GM20000 (cell line): ENCODE measurements around the gene LRBA.

Experiments
- DNase-seq: peaks from one replicate; pipeline ENCODE4 v3.0.0; 2012; ENCODE audit warnings: low spot score
- CTCF ChIP-seq: IDR thresholded peaks from 2 replicates; pipeline ENCODE4 v1.5.1; 2012; ENCODE audit warnings: mild to moderate bottlenecking, control low read depth; ENCODE audit errors: extremely low read depth, missing control alignments

LRBA gene

GRCh38 chr4:150253416-150253815, 761.7 kb downstream of the LRBA start:
- DNase-seq = no peak
- TF ChIP-seq CTCF = no peak

GRCh38 chr4:150252741-150253140, 762.3 kb downstream of the LRBA start:
- DNase-seq = no peak
- no peak for TF ChIP-seq CTCF

GRCh38 chr4:150252306-150252705, 762.8 kb downstream of the LRBA start:
- DNase-seq = no peak
- TF ChIP-seq CTCF = no peak

- DNase-seq = no peak
- no peak for TF ChIP-seq CTCF
Observed at GRCh38 chr4:150251752-150252190, 763.3 kb downstream of the LRBA start.

- no peak for DNase-seq
Observed at GRCh38 chr4:150250998-150251651, 764.0 kb downstream of the LRBA start.

GRCh38 chr4:150250293-150250997, 764.6 kb downstream of the LRBA start:
- no peak for DNase-seq
- TF ChIP-seq CTCF = no peak

More at GRCh38 chr4:150250998-150251651, 764.0 kb downstream of the LRBA start:
- no peak for TF ChIP-seq CTCF

GRCh38 chr4:150248181-150248580, 766.9 kb downstream of the LRBA start:
- no peak for DNase-seq
- TF ChIP-seq CTCF = no peak
